OCI-LY3 (cell line): Measurements from ENCODE around the gene CD9.
"Not testable (repeated sequence)": the region's sequence is repeated elsewhere in the genome, so short reads cannot be mapped to it uniquely, and the experiment has no call there.

Experiments
- H2AFZ ChIP-seq: fragments of 200-600, 300-600 bp; shearing (Covaris generic); 2 replicates; pipeline ENCODE4 v1.6.0; 2014; ENCODE audit warnings: antibody characterized with exemption, low read depth, low read length
- H3K27ac ChIP-seq: fragments of 200-600, 300-600 bp; sonication (generic); 2 replicates; pipeline ENCODE4 v1.5.1; 2014; ENCODE audit warnings: mild to moderate bottlenecking, low read length, moderate library complexity, mixed read lengths
- H3K27me3 ChIP-seq: fragments of 200-600, 300-600 bp; sonication (generic); 2 replicates; pipeline ENCODE4 v1.6.1; 2014; ENCODE audit warnings: low read depth, low read length, mixed read lengths
- H3K36me3 ChIP-seq: fragments of 200-600, 300-600 bp; sonication (generic); replicated peaks from 2 replicates; pipeline ENCODE3; 2014; ENCODE audit warnings: low read depth, low read length, mixed read lengths
- H3K4me1 ChIP-seq: fragments of 300-600, 200-600 bp; sonication (generic); 2 replicates; pipeline ENCODE4 v1.6.1; 2014; ENCODE audit warnings: low read length, mixed read lengths
- H3K4me2 ChIP-seq: fragments of 200-600, 300-600 bp; sonication (generic); 2 replicates; pipeline ENCODE4 v1.6.1; 2014; ENCODE audit warnings: low read length, mixed read lengths
- H3K4me3 ChIP-seq: fragments of 300-600, 200-600 bp; sonication (generic); 2 replicates; pipeline ENCODE4 v1.5.1; 2014; ENCODE audit warnings: antibody characterized with exemption, mild to moderate bottlenecking, low read length, moderate library complexity
- H3K79me2 ChIP-seq: fragments of 300-600, 200-600 bp; shearing (Covaris generic); 2 replicates; pipeline ENCODE4 v1.6.1; 2014; ENCODE audit warnings: mild to moderate bottlenecking, low read length, mixed read lengths
- H3K9ac ChIP-seq: fragments of 300-600, 200-600 bp; shearing (Covaris generic); 2 replicates; pipeline ENCODE4 v1.6.0; 2014; ENCODE audit warnings: mild to moderate bottlenecking, low read length, moderate library complexity
- H3K9me3 ChIP-seq: fragments of 200-600, 300-600 bp; shearing (Covaris generic); 2 replicates; pipeline ENCODE4 v1.6.1; 2014; ENCODE audit warnings: low read length, mixed read lengths; ENCODE audit not compliant: insufficient read depth
- H4K20me1 ChIP-seq: fragments of 200-600, 300-600 bp; sonication (generic); 2 replicates; pipeline ENCODE4 v1.6.1; 2016; ENCODE audit warnings: low read length, mixed read lengths; ENCODE audit not compliant: insufficient read depth
- CTCF ChIP-seq: fragments of 200-600, 300-600 bp; sonication (generic); IDR thresholded peaks from 2 replicates; pipeline ENCODE4 v1.5.1; 2014; ENCODE audit warnings: antibody characterized with exemption, low read length, low read depth
- EZH2phosphoT487 ChIP-seq: fragments of 200-600 bp; shearing (Covaris generic); IDR thresholded peaks from 2 replicates; pipeline ENCODE4 v1.6.1; 2018; ENCODE audit warnings: antibody characterized with exemption, mixed run types, low read depth

The CD9 gene

GRCh38 chr12:6187948-6188793, 12.0 kb upstream of the CD9 start:
- Histone ChIP-seq H3K4me3 (no peak overlapping the region), H4K20me1 (no peaks in the 10 kb centered on the region), H3K9ac (no peak overlapping the region), H3K27me3 (peaks cover 31% of the 10 kb centered on the region), H3K9me3 (no peaks in the 10 kb centered on the region), H3K27ac (no peak overlapping the region), H3K4me2 (no peak overlapping the region), H3K4me1 (no peaks in the 10 kb centered on the region), H2AFZ (no peak overlapping the region), H3K36me3 (no peaks in the 10 kb centered on the region), H3K79me2 (no peaks in the 10 kb centered on the region)
- no peak for TF ChIP-seq EZH2phosphoT487
- no peak for TF ChIP-seq CTCF

- Histone ChIP-seq H3K27ac (no peak overlapping the region), H4K20me1 (no peaks in the 10 kb centered on the region), H3K9ac (no peak overlapping the region), H2AFZ (no peak overlapping the region), H3K27me3 (peaks cover 40% of the 10 kb centered on the region), H3K36me3 (no peaks in the 10 kb centered on the region), H3K4me2 (no peak overlapping the region), H3K4me1 (no peaks in the 10 kb centered on the region), H3K9me3 (no peaks in the 10 kb centered on the region), H3K79me2 (no peaks in the 10 kb centered on the region), H3K4me3 (no peak overlapping the region)
- TF ChIP-seq CTCF (no peak), EZH2phosphoT487 (no peak)
Measured at GRCh38 chr12:6189028-6189427, 11.2 kb upstream of the CD9 start.

- not testable (repeated sequence) for H4K20me1 ChIP-seq, H3K4me2 ChIP-seq, H3K9ac ChIP-seq, H3K79me2 ChIP-seq, H3K27ac ChIP-seq, H2AFZ ChIP-seq, H3K4me1 ChIP-seq, H3K36me3 ChIP-seq, H3K4me3 ChIP-seq, H3K9me3 ChIP-seq
- H3K27me3 ChIP-seq = peaks cover 44% of the 10 kb centered on the region
Measured at GRCh38 chr12:6189952-6190598, 10.1 kb upstream of the CD9 start.

GRCh38 chr12:6190767-6191530, 9.3 kb upstream of the CD9 start:
- H3K9me3 ChIP-seq, H2AFZ ChIP-seq, H3K79me2 ChIP-seq, H3K4me3 ChIP-seq, H3K4me1 ChIP-seq, H3K4me2 ChIP-seq, H3K27ac ChIP-seq, H4K20me1 ChIP-seq, H3K36me3 ChIP-seq, H3K9ac ChIP-seq: not testable (repeated sequence)
- peaks cover 44% of the 10 kb centered on the region for H3K27me3 ChIP-seq
